ENCODE measurements around the gene DSCAM.

GRCh38 chr21:40844935-40845334, 2.0 kb downstream of the DSCAM start:
- TF ChIP-seq CTCF (IDR thresholded peaks at IDR 0.05 in 4 of 5, conservative IDR thresholded peaks at IDR 0.05 in 1 of 5) (no peak), POLR2A (IDR thresholded peaks at IDR 0.05) (no peak)
